Loucy (cell line): ENCODE measurements around the gene ATG7.
A peak's percentile ranks its signal among the peaks of the same experiment; 100 is the strongest.

Experiments
- H2AFZ ChIP-seq: fragments of 200-600 bp; sonication (generic); 2 replicates; pipeline ENCODE4 v1.6.0; 2016; ENCODE audit warnings: antibody characterized with exemption, mild to moderate bottlenecking, low read length, moderate library complexity
- H3F3A ChIP-seq: fragments of 200-600 bp; 2 replicates; pipeline ENCODE4 v1.6.0; 2016; ENCODE audit warnings: antibody characterized with exemption, low read depth, mild to moderate bottlenecking
- H3K27me3 ChIP-seq: fragments of 200-600 bp; sonication (generic); 2 replicates; pipeline ENCODE4 v1.6.1; 2014; ENCODE audit warnings: low read length, mild to moderate bottlenecking; ENCODE audit not compliant: insufficient read depth, poor library complexity, severe bottlenecking
- H3K36me3 ChIP-seq: fragments of 200-600 bp; sonication (generic); 2 replicates; pipeline ENCODE4 v1.6.1; 2016; ENCODE audit warnings: low read length; ENCODE audit not compliant: insufficient read depth
- H3K4me1 ChIP-seq: fragments of 200-600 bp; sonication (generic); 2 replicates; pipeline ENCODE4 v1.5.1; 2014; ENCODE audit warnings: low read length, mild to moderate bottlenecking; ENCODE audit not compliant: insufficient read depth, poor library complexity, severe bottlenecking
- H3K4me2 ChIP-seq: fragments of 200-600 bp; sonication (generic); 2 replicates; pipeline ENCODE4 v1.6.0; 2014; ENCODE audit warnings: antibody characterized with exemption, low read length, low read depth, mild to moderate bottlenecking; ENCODE audit not compliant: poor library complexity, severe bottlenecking
- H3K4me3 ChIP-seq: fragments of 200-600 bp; sonication (generic); 2 replicates; pipeline ENCODE4 v1.5.1; 2014; ENCODE audit warnings: low read length, mild to moderate bottlenecking, mixed read lengths; ENCODE audit not compliant: poor library complexity, severe bottlenecking
- H3K79me2 ChIP-seq: fragments of 200-600 bp; sonication (generic); 2 replicates; pipeline ENCODE4 v1.6.1; 2014; ENCODE audit warnings: low read length; ENCODE audit not compliant: insufficient read depth
- H3K9ac ChIP-seq: fragments of 200-600 bp; sonication (generic); 2 replicates; pipeline ENCODE4 v1.6.0; 2014; ENCODE audit warnings: mild to moderate bottlenecking, low read depth, low read length, moderate library complexity; ENCODE audit not compliant: poor library complexity, severe bottlenecking
- H3K9me2 ChIP-seq: fragments of 200-600 bp; sonication (generic); replicated peaks from 2 replicates; pipeline ENCODE4 v1.6.1; 2016; ENCODE audit warnings: low read depth, low read length, mixed read lengths
- H3K9me3 ChIP-seq: fragments of 200-600 bp; sonication (generic); 2 replicates; pipeline ENCODE4 v1.6.1; 2014; ENCODE audit warnings: mild to moderate bottlenecking, antibody characterized with exemption, low read length, low read depth; ENCODE audit not compliant: insufficient read depth
- H4K20me1 ChIP-seq: fragments of 200-600 bp; sonication (generic); 2 replicates; pipeline ENCODE4 v1.6.0; 2014; ENCODE audit warnings: antibody characterized with exemption, low read length, mild to moderate bottlenecking; ENCODE audit not compliant: insufficient read depth, poor library complexity, severe bottlenecking
- EZH2phosphoT487 ChIP-seq: fragments of 200-600 bp; IDR thresholded peaks from 2 replicates; pipeline ENCODE4 v1.6.1; 2018; ENCODE audit warnings: antibody characterized with exemption, mild to moderate bottlenecking, moderate library complexity, borderline replicate concordance
- TF ChIP-seq, protein P1 (sequence below): fragments of 200-600 bp; sonication (generic); conservative IDR thresholded peaks from 2 replicates; pipeline ENCODE4 v1.5.1; 2014; ENCODE audit warnings: mild to moderate bottlenecking, antibody characterized with exemption, low read length

The ATG7 gene

DNA sequence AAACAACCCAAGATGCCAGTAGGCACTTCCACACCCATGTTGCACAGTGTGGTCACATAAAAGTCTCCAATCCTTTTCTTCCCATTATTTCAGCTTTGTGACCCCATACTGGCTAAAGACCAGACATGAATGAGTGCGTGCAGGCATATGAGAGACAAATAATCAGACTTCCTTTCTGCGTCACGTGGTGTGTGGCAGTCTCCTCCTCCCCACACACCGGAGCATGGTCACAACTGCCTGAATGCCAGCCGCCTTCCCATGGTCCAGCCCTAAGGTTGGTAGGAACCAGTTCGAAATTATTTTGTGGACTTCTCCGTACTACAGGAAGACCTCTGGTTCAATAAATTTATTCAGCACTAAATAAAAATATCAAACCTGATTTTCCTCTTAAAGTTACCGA, 306.0 kb downstream of the ATG7 start:
- TF ChIP-seq EZH2phosphoT487: no peak
- TF ChIP-seq, protein P1, sequence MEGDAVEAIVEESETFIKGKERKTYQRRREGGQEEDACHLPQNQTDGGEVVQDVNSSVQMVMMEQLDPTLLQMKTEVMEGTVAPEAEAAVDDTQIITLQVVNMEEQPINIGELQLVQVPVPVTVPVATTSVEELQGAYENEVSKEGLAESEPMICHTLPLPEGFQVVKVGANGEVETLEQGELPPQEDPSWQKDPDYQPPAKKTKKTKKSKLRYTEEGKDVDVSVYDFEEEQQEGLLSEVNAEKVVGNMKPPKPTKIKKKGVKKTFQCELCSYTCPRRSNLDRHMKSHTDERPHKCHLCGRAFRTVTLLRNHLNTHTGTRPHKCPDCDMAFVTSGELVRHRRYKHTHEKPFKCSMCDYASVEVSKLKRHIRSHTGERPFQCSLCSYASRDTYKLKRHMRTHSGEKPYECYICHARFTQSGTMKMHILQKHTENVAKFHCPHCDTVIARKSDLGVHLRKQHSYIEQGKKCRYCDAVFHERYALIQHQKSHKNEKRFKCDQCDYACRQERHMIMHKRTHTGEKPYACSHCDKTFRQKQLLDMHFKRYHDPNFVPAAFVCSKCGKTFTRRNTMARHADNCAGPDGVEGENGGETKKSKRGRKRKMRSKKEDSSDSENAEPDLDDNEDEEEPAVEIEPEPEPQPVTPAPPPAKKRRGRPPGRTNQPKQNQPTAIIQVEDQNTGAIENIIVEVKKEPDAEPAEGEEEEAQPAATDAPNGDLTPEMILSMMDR: no peak
- H3K9ac ChIP-seq: no peak overlapping the region
- H3K36me3 ChIP-seq: peaks cover 54% of the 10 kb centered on the region; the same call in 1 of the 2 replicates
- H3K4me2 ChIP-seq: no peak overlapping the region
- no peaks in the 10 kb centered on the region for H3K9me3 ChIP-seq
- peaks cover 99% of the 10 kb centered on the region for H3K79me2 ChIP-seq
- no peaks in the 10 kb centered on the region for H3K27me3 ChIP-seq
- H4K20me1 ChIP-seq: peaks cover 94% of the 10 kb centered on the region
- peaks cover 5% of the 10 kb centered on the region for H3K4me1 ChIP-seq
- H3K4me3 ChIP-seq: no peak overlapping the region
- H2AFZ ChIP-seq: no peak overlapping the region
- H3K9me2 ChIP-seq: no peaks in the 10 kb centered on the region
- no peaks in the 10 kb centered on the region for H3F3A ChIP-seq

DNA sequence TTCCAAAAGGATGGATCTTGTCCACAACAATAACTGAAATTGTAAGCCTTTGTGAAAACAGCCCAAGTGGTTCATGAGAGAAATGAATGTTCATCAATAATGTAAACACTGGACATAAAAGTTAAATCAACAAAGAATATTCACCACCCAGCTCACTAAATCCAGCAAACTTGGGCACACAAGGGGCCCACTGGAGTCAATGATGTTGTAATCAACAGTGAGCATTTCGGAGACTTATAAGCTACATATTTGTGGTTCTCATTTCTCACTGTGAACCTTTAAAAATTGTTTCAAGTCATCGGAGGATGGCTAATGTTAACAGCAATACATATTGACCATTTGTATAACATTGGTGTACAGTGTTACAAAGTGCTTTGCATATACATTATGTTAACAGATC, 308.4 kb downstream of the ATG7 start:
- Histone ChIP-seq H3F3A (no peaks in the 10 kb centered on the region), H4K20me1 (peaks cover 96% of the 10 kb centered on the region), H3K79me2 (peaks cover 99% of the 10 kb centered on the region), H3K9me2 (no peaks in the 10 kb centered on the region), H3K36me3 (peaks cover 31% of the 10 kb centered on the region; the same call in 1 of the 2 replicates), H3K9ac (no peak overlapping the region), H3K27me3 (no peaks in the 10 kb centered on the region), H3K4me2 (no peak overlapping the region), H3K4me1 (peaks cover 5% of the 10 kb centered on the region), H3K9me3 (no peaks in the 10 kb centered on the region), H3K4me3 (no peak overlapping the region), H2AFZ (no peak overlapping the region)
- no peak for TF ChIP-seq EZH2phosphoT487
- TF ChIP-seq, protein P1: no peak

DNA sequence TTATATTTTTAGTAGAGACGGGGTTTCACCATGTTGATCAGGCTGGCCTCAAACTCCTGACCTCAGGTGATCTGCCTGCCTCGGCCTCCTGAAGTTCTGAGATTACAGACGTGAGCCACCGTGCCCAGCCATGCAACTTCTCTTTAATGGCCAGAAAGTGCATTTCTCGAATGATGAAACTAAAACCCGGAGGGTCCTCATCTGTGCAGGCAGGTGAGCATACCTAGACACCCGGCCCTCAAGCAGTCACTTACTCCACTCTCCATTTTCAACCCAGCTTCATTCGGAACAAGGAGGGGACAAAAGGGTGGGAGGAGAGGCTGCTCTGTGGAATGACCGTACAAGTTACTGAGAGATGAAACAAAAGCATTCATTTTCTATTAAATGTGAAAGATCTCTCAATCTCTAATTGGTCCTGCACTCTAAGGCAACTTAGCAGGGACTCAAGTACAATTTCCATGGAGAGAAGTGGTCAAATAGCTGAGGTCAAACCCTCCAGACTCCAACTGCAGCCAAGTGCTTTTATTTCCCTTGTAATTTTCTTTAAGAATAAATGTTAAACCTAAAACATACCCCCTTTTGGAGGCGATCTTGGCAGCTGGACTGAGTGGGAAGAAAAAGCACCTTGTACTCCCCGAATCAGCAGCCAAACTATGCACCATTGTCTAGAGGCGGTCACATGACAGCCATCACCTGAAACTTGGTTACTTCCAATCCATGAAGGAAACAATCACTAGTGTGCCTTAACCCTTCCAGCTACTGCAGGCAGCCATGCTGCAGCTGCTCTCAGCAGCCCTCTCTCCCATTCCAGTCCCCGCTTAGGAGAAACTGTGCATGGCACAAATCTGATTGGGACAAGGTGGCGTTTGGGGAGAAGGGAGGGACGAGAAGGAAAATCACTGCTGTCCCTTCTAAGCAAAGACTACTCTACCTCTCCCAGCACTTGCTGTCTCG, 309.3 kb downstream of the ATG7 start:
- TF ChIP-seq, protein P1: no peak
- TF ChIP-seq EZH2phosphoT487: no peak
- Histone ChIP-seq H3K27me3 (no peaks in the 10 kb centered on the region), H3K4me3 (no peak overlapping the region), H3K9ac (no peak overlapping the region), H3K9me3 (no peaks in the 10 kb centered on the region), H3K4me2 (peak overlapping the region; percentile 38), H4K20me1 (peaks cover 96% of the 10 kb centered on the region), H3F3A (no peaks in the 10 kb centered on the region), H3K79me2 (peaks cover 99% of the 10 kb centered on the region), H2AFZ (no peak overlapping the region), H3K4me1 (peaks cover 5% of the 10 kb centered on the region), H3K36me3 (peaks cover 30% of the 10 kb centered on the region; the same call in 1 of the 2 replicates), H3K9me2 (no peaks in the 10 kb centered on the region)
